HG03097 (cell line): ENCODE measurements around the gene ZNF274.
"Not testable (repeated sequence)": the region's sequence is repeated elsewhere in the genome, so short reads cannot be mapped to it uniquely, and the experiment has no call there.

Source experiments
- ATAC-seq: cut with Tn5 transposase; IDR thresholded peaks from one replicate; pipeline ENCODE4 v1.9.1; 2021; ENCODE audit not compliant: unreplicated experiment, low FRiP score

The ZNF274 gene

GRCh38 chr19:58182989-58183816, at the start of gene ZNF274:
Gene ZNF274 (plus strand): TSS chr19:58183061. CDS start chr19:58183966, 905 bp downstream.
- peak; percentile 89 for ATAC-seq

GRCh38 chr19:58134244-58134643, 48.6 kb upstream of the ZNF274 start:
- no peak for ATAC-seq

- ATAC-seq, result no peak
These were observed 37.0 kb upstream of the ZNF274 start for GRCh38 chr19:58145849-58146248.

- ATAC-seq, result not testable (repeated sequence)
These were observed 35.4 kb upstream of the ZNF274 start for GRCh38 chr19:58147475-58147874.

DNA sequence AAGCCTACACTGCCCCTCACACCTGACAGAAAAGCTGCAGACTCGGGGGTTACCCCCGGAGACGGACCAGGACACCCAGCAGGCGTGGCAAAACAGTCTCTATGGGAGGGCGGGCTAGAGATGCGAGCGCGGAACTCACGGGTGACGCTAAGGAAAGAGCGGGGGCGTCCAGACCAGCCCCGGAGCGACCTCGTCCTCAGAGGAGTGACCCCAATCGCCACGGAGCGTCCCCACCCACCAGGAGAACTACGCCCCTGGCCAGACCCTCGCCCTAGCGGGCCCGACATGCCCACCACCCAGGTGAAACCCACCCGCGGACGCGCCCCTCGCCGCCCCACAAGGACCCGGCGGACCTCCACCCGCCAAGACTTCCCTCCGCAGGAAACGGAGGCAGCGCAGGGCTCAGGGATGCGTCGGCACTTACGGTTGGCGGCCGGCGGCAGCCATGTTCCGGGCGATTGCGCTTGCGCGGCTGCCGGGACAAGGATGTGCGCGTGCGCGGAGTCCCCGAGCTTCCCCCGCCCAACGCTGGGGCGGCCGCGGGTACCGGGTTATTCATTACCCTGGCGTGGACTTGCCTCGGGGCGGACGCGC, 32.4 kb upstream of the ZNF274 start, which contains the start of gene ZNF329:
TSS of gene ZNF329 (minus strand) at position 462 of the 594 bp plus-strand sequence. CDS start 21,286 bp downstream, outside the sequence.
- ATAC-seq, result peak; percentile 61

GRCh38 chr19:58153386-58153785, 29.5 kb upstream of the ZNF274 start:
- ATAC-seq, result no peak

GRCh38 chr19:58154287-58154678, 28.6 kb upstream of the ZNF274 start:
- no peak for ATAC-seq

DNA sequence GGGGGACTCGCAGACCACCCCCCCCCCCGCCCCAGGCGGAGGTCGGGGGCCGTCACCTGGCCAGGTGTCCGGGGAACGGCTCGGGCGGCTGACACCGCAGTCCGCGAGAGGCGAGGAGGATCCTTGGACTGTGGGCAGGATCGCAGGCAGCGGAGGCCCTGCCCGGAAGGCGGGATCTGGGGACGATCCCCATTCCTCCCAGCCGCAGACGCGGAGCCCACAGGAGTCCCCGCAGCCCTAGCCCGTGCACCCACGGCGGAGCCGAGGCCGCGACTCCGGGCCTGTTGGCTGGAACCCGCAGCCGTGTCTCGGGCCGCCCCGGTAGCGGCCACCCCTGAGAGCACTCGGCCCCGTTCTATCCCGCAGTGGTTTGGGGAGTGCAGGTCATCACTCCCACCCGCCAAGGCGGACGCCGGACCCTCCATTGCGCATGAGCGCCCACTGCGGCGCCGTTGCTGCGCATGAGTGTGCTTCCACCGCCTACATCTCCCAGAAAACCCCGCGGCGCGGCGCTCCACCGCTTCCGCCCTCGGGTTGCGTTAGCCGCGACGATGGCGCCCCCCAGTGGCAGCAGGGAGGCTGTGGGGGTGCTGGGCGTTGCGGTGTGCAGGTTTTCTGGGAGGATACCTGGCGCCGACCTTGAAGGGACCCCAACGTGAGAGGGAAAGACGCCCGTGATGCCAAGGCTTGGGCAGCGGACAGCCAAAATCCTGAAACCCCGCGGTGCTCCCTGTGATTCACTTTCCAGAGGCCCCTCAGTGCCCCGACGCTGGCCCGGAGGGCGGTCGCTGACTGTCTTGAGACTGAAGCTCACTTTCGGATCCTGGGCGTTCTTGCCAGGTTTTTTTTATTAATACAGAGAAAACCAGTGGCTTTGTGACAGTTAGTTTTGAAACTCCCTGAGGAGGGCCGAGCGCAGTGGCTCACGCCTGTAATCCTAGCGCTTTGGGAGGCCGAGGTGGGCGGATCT, 27.9 kb upstream of the ZNF274 start:
- ATAC-seq, result peak; percentile 67

DNA sequence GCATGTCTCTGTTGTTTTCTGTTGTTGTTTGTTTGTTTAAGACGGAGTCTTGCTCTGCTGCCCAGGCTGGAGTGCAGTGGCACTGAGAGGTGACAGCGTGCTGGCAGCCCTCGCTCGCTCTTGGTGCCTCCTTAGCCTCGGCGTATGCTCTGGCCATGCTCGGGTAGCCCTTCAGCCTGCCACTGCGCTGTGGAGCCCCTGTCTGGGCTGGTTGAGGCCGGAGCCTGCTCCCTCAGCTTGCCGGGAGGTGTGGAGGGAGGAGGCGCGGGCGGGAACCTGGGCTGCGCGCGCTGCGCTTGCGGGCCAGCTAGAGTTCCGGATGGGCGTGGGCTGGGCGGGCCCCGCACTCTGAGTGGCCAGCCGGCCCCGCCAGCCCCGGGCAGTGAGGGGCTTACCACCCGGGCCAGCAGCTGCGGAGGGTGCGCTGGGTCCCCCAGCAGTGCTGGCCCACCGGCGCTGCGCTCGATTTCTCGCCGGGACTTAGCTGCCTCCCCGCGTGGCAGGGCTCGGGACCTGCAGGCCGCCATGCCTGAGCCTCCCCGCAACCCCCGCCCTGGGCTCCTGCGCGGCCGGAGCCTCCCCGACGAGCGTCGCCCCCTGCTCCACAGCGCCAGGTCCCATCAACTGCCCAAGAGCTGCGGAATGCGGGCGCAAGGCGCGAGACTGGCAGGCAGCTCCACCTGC, 25.7 kb upstream of the ZNF274 start:
- no peak for ATAC-seq

GRCh38 chr19:58166268-58166667, 16.6 kb upstream of the ZNF274 start:
- no peak for ATAC-seq

DNA sequence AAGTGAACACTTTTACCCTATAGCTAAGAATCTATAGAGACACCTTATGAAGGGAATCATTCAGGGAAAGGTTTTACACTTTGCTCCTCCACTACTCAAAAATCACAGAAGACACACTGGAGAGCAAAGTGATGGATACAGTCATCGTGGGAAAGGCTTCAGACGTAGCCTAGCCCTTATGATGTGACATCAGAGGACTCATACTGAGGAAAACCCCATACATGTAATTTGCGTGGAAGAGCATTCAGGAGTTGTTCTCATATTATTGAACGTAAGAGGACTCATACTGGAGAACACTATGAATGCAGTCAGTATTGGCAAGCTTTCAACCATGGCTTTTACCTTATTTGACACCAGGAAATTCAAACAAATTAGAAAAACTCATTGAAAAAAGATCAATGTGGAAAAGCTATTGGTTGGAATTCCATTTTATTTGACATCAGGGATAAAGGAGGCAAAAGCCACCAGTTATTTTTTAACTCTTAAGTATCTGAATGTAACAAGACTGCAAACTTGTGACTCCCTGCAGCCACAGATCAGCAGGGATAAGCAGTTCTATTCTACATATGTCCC, 16.1 kb upstream of the ZNF274 start:
- ATAC-seq, result no peak

DNA sequence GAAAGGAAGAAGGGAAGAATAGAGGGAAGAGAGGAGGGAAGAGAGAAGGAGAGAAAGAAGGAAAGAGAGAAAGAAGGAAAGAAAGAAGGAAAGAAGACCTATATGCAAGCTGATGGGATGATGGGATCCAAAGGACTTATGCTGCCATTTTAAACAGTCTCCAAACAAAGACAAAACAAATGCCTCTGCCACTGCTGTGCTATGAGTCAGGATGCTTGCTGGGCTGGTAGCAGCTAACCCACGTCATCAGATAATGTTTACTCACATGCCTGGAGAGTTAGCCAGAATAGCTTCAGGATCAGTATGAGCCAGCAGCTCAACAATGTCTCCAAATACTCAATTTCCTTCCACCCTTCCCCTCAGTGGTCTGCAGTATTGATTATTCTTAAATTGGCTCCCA, 12.0 kb upstream of the ZNF274 start:
- no peak for ATAC-seq

DNA sequence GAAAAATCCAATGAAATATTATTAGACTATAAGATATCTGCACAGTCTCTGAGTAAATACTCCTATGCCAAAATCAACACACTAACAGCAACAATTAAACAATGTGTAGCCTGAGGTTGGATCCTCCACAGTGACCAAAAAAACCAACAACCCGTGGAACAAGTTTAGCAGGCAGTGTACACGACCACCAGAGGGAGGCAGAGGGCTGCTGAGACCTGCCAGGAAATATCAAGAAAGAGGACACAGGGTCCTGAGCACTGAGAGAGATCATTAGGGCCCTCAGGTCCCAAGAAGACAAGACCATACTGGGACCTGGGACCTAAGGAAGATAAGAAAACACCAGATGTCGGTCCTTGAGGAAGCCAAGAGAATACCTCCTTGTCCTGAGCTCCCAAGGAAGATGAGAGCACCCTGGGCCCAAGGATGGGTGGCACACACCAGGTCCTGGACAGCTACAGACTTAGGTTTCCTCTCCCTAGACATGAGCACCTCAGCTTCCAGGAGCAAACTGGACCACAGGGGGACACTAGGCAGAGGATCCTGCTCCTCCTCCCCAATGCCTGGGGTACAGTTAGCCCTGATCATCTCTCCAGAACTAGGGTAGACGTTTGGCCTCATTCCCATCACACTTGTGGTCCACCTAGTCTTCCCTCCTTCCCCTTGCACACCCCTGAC, 822 bp upstream of the ZNF274 start:
- ATAC-seq, result no peak

DNA sequence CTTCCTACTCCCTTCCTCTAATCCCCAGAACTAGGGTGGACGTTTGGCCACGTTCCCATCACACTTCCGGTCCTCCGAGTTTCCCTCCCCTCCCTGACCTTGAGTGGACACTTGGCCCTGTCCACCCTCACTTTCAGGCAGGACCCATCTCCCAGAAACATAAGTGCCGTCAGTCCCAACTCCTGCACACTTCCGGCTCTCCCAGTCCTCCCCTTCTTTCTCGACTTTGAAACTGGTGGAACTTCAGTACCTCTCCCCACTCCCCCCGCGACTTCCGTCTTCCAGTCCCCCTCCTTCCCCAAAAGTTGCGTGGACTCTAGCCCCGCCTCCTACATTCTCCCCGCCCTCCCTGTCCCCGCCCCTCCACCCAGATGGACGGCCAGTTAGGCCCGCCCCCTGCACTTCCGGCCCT, 278 bp upstream of the ZNF274 start:
- ATAC-seq, result no peak

DNA sequence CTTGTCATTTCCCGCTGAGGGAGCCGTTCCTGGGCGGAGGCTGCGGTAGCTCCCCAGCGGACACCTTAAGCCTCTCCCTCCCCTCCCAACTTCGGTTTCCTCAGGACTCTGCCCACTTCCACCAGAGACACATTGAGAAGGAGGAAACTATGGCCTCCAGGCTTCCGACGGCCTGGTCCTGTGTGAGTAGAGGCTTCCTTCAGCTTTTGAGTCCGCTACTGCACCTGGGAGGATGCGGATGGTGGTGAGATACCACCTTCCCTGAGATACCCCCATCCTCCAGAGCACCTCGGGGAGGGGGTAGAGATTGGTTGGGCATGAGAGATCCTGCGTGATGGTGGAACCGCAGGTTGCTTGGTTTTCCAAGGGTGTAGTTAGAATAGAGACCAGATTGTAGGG, 955 bp downstream of the ZNF274 start:
- ATAC-seq, result peak; percentile 11

GRCh38 chr19:58196901-58197616, 14.2 kb downstream of the ZNF274 start:
- no peak for ATAC-seq

DNA sequence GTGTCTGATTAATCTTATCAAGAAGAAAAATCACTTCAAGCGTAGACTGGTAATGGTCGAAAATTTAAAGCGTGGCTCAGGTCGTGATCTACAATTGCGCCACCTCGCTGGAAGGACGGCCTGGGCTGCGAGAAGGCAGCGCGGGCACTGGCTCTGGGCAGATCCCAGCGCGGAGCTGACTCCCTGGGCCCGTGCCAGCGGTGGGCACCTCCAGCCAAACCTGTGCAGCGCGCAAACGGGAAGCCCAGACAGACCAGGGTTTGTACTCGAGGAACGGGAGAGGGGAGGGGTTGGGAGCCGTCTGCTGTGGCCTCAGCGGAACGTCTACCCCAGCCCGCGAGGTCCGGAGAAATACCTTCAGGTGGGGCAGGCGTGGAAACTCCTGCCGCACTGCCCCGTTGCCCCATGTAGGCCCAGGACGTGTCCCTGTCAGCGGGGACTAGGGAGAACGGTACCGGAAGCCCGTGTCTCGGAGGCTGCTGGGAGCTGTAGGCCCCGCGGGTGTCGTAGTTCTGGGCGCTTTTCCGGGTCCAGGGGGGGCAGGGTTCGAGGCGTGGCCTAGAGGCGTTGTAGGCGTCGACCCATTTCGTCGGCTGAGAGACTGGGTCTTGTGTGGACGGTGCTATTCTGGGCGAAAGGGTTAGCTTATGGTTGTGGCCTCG, 21.1 kb downstream of the ZNF274 start:
- no peak for ATAC-seq

- ATAC-seq, result no peak
These were observed 21.7 kb downstream of the ZNF274 start for GRCh38 chr19:58204566-58204965.
